IPS DF 6.9 (cell line): ENCODE results near the gene SAT2.
"Not testable (repeated sequence)": the region's sequence is repeated elsewhere in the genome, so short reads cannot be mapped to it uniquely, and the experiment has no call there.

Experiments
- DNase-seq: peaks from one replicate; pipeline ENCODE4 v3.0.0-alpha.2; 2013; ENCODE audit warnings: low read depth, low spot score
- H3K27ac ChIP-seq: one replicate; pipeline ENCODE4 v1.5.1; 2013; ENCODE audit warnings: low read length, control low read depth
- H3K27me3 ChIP-seq: 2 replicates; pipeline ENCODE4 v1.6.1; 2013; ENCODE audit warnings: mild to moderate bottlenecking, low read length; ENCODE audit not compliant: control insufficient read depth, insufficient read depth
- H3K36me3 ChIP-seq: 2 replicates; pipeline ENCODE4 v1.6.1; 2013; ENCODE audit warnings: low read length; ENCODE audit not compliant: control insufficient read depth, insufficient read depth
- H3K4me1 ChIP-seq: 2 replicates; pipeline ENCODE4 v1.6.1; 2013; ENCODE audit warnings: low read length; ENCODE audit not compliant: control insufficient read depth, insufficient read depth
- H3K4me3 ChIP-seq: 2 replicates; pipeline ENCODE4 v1.5.1; 2013; ENCODE audit warnings: mild to moderate bottlenecking, low read length
- H3K9me3 ChIP-seq: 2 replicates; pipeline ENCODE4 v1.6.1; 2013; ENCODE audit warnings: low read length, inconsistent platforms; ENCODE audit not compliant: control insufficient read depth, insufficient read depth
- WGBS: extraction: QIAGEN DNeasy Blood & Tissue Kit; methylation state at CpG from one replicate; pipeline ENCODE4 v1.1.7; 2013; ENCODE audit warnings: mixed read lengths, missing lambda C conversion rate; ENCODE audit not compliant: insufficient read length, insufficient coverage; 5-methylcytosine and 5-hydroxymethylcytosine counted together

Gene SAT2

GRCh38 chr17:7652388-7653356 is 25.1 kb upstream of the SAT2 start:
- DNase-seq, result no peak
- WGBS, result no CpG with 5 or more reads among the region's 12 CpGs
- Histone ChIP-seq H3K4me3 (no peak overlapping the region), H3K4me1 (peaks cover 5% of the 10 kb centered on the region), H3K36me3 (no peaks in the 10 kb centered on the region), H3K27me3 (no peaks in the 10 kb centered on the region; the same call in 1 of the 2 replicates), H3K27ac (no peak overlapping the region), H3K9me3 (no peaks in the 10 kb centered on the region)

DNA sequence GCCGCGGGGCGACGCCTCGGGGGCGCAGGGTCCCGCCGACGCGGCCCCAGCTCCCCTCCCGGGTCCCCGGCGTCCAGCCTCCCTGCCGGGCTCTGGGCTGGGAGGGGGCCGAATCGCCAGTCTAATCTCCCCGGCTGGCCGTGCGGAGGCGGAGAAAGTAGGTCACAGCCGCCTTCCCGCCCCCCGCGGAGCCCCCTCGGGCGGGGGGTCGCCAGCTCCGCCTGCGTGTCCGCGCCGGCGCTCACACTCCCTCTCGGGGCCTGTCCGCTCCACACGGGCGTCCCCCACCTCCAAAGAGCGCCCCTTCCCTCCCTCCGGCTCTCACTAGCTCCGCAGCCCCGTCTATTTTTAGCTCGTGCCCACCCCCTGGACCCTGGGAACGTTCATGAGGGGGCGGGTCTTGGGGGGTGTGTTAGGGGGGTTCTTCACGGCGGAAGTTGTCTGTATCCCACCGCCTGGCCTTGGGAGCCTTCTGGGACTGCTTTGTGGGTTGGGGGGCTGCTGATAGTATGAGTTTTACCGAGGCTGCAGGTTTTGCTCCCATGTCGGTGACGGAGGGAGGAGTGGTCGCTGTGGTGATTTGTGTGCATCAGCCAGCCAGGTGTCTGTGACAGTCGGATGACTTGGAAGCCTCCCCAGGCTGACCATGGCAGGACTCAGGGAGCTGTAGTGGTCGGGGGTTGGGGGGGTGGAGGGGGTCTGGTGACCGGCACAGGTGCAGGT is 24.2 kb upstream of the SAT2 start:
- no peaks in the 10 kb centered on the region; the same call in 1 of the 2 replicates for H3K27me3 ChIP-seq
- H3K27ac ChIP-seq, result no peak overlapping the region
- WGBS, result no CpG with 5 or more reads among the region's 54 CpGs
- H3K36me3 ChIP-seq, result no peaks in the 10 kb centered on the region
- peak overlapping the region; percentile 20; the same call in 1 of the 2 replicates for H3K4me3 ChIP-seq
- peaks cover 5% of the 10 kb centered on the region for H3K4me1 ChIP-seq
- DNase-seq, result no peak
- H3K9me3 ChIP-seq, result no peaks in the 10 kb centered on the region

DNA sequence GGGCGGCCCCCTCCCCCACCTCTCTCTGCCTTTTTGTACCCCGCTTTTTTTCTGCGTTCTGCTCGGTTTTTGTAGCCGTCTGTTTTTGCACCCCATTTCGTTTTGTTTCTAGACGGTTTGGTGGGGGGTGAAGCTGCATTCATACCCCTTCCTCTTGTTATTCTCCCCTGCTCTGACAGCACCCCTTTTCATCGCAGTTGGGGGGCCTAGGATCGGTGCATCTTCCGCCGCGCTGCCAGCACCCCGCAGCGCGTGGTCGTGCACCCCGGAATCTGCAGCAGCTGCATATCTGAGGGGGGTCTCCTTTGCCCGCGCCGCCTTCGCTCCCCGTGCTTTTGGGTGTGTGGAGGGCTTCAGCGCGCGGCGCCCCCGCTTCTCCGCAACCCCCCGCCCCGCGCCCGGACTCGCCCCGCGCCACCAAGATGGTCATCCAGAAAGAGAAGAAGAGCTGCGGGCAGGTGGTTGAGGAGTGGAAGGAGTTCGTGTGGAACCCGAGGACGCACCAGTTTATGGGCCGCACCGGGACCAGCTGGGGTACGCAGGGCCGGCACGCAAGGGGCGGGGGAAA is 23.6 kb upstream of the SAT2 start:
- DNase-seq, result no peak

GRCh38 chr17:7650509-7651096 is 23.0 kb upstream of the SAT2 start, which contains the start of gene ATP1B2:
TSS of gene ATP1B2 (plus strand) at chr17:7650926. CDS start at chr17:7651519, 593 bp downstream.
- no peaks in the 10 kb centered on the region for H3K36me3 ChIP-seq
- H3K4me1 ChIP-seq, result no peaks in the 10 kb centered on the region; the same call in 1 of the 2 replicates
- peak; percentile 83 for DNase-seq
- peak within 1 kb of the TSS; percentile 20; the same call in 1 of the 2 replicates for H3K4me3 ChIP-seq
- H3K9me3 ChIP-seq, result no peaks in the 10 kb centered on the region
- no peak within 1 kb of the TSS for H3K27ac ChIP-seq
- H3K27me3 ChIP-seq, result no peaks in the 10 kb centered on the region; the same call in 1 of the 2 replicates
- WGBS, result no CpG with 5 or more reads among the region's 34 CpGs

More for the DNA sequence above, 23.6 kb upstream of the SAT2 start:
- Histone ChIP-seq H3K27ac (no peak overlapping the region), H3K36me3 (no peaks in the 10 kb centered on the region), H3K9me3 (no peaks in the 10 kb centered on the region), H3K4me3 (peak overlapping the region; percentile 20; the same call in 1 of the 2 replicates), H3K27me3 (no peaks in the 10 kb centered on the region; the same call in 1 of the 2 replicates), H3K4me1 (peaks cover under 1% of the 10 kb centered on the region)
- no CpG with 5 or more reads among the region's 45 CpGs for WGBS

GRCh38 chr17:7647018-7647417 is 19.4 kb upstream of the SAT2 start:
- no peak for DNase-seq
- no peaks in the 10 kb centered on the region for H3K36me3 ChIP-seq
- no CpG with 5 or more reads among the region's 4 CpGs for WGBS
- no peaks in the 10 kb centered on the region for H3K27me3 ChIP-seq
- no peak overlapping the region for H3K27ac ChIP-seq
- H3K4me3 ChIP-seq, result no peak overlapping the region
- H3K4me1 ChIP-seq, result no peaks in the 10 kb centered on the region; the same call in 1 of the 2 replicates
- no peaks in the 10 kb centered on the region for H3K9me3 ChIP-seq

DNA sequence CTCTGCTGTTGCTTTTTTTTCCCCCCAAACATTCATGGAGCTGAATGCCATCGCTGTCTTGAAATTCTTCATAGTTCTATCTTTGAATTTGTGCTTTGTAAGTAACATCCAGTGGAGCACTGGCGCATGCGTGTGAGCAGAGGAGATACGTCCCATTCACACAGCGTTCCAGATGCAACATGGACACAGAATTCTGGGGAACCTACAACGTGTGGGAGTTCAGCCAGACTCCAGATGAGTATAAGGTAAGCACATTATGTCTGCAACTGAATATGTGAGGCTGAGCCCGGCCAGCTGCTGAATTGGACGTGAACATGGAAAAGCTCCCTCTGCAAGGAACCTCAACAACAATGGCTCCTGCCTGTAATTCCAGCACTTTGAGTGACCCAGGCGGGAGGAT is 18.8 kb upstream of the SAT2 start:
- Histone ChIP-seq H3K27ac (no peak overlapping the region), H3K4me3 (no peak overlapping the region), H3K27me3 (no peaks in the 10 kb centered on the region), H3K4me1 (no peaks in the 10 kb centered on the region; the same call in 1 of the 2 replicates), H3K36me3 (no peaks in the 10 kb centered on the region), H3K9me3 (no peaks in the 10 kb centered on the region)
- no peak for DNase-seq
- no CpG with 5 or more reads among the region's 9 CpGs for WGBS

DNA sequence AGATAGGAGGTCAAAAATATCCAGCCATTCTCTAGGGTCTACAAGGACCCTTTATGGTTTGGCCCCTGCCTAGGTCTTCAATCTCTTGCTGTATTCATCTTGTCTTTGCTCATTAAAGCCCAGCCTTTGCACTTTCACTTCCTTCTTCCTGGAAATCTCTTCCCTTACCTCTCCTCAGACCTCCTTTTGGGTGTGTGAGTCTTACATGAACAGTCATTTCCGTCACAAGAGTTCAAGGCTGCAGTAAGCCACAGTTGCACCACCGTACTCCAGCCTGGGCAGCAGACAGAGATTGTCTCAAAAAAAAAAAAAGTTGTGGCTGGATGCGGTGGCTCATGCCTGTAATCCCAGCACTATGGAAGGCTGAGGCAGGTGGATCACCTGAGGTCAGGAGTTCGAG is 17.2 kb upstream of the SAT2 start:
- no CpG with 5 or more reads among the region's 4 CpGs for WGBS
- H3K9me3 ChIP-seq, result no peaks in the 10 kb centered on the region
- no peaks in the 10 kb centered on the region for H3K36me3 ChIP-seq
- no peak overlapping the region for H3K4me3 ChIP-seq
- DNase-seq, result no peak
- H3K27me3 ChIP-seq, result no peaks in the 10 kb centered on the region
- no peaks in the 10 kb centered on the region; the same call in 1 of the 2 replicates for H3K4me1 ChIP-seq
- no peak overlapping the region for H3K27ac ChIP-seq

DNA sequence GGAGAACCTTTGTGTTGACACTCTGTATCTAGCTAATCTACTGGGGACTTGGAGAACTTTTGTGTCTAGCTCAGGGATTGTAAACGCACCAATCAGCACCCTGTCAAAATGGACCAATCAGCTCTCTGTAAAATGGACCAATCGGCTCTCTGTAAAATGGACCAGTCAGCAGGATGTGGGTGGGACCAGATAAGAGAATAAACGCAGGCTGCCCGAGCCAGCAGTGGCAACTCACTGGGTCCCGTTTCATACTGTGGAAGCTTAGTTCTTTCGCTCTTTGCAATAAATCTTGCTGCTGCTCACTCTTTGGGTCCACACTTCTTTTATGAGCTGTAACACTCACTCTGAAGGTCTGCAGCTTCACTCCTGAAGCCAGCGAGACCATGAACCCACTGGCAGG is 14.0 kb upstream of the SAT2 start:
- not testable (repeated sequence) for DNase-seq, H3K4me1 ChIP-seq, H3K36me3 ChIP-seq, H3K27ac ChIP-seq, H3K4me3 ChIP-seq, H3K9me3 ChIP-seq, H3K27me3 ChIP-seq
- WGBS, result no CpG with 5 or more reads among the region's 7 CpGs

GRCh38 chr17:7640783-7641182 is 13.2 kb upstream of the SAT2 start:
- Histone ChIP-seq H3K4me1 (peaks cover 4% of the 10 kb centered on the region), H3K27me3 (no peaks in the 10 kb centered on the region), H3K36me3 (no peaks in the 10 kb centered on the region), H3K9me3 (no peaks in the 10 kb centered on the region), H3K27ac (no peak overlapping the region), H3K4me3 (no peak overlapping the region)
- no CpG with 5 or more reads among the region's 26 CpGs for WGBS
- DNase-seq, result no peak

- H3K9me3 ChIP-seq, result no peaks in the 10 kb centered on the region
- H3K27me3 ChIP-seq, result no peaks in the 10 kb centered on the region
- DNase-seq, result no peak
- no peak overlapping the region for H3K27ac ChIP-seq
- H3K36me3 ChIP-seq, result no peaks in the 10 kb centered on the region
- no peak overlapping the region for H3K4me3 ChIP-seq
- H3K4me1 ChIP-seq, result peaks cover 8% of the 10 kb centered on the region; the same call in 1 of the 2 replicates
- WGBS, result no CpG with 5 or more reads among the region's 5 CpGs
These were observed 8.5 kb upstream of the SAT2 start for GRCh38 chr17:7636163-7636562.
